Gastrocnemius medialis (tissue), 4 donors: ENCODE measurements around the gene GMEB2. TPM values are rescaled to one million over a fixed set of nuclear protein-coding genes. Genes with fewer than 3 reads are reported as not detected.

ENCODE experiments used
- ATAC-seq, 2 donors: fragments of 150-250 bp; one replicate each; pipeline ENCODE4 v1.9.1; 2016
- DNase-seq, 2 donors: peaks; one replicate each; pipeline ENCODE4 v3.0.0-alpha.2; 2019
- H3K27ac ChIP-seq, 4 donors: fragments of 200-600 bp; sonication (generic); 1 replicate in 1 of 4; 2 replicates in 3 of 4; pipeline ENCODE4 v1.5.1; 2016 to 2018; ENCODE audit warnings: mild to moderate bottlenecking in 2 of 4, moderate library complexity in 1 of 4
- H3K27me3 ChIP-seq, 3 donors: fragments of 200-600 bp; sonication (generic) in 2 of 3; 1 replicate in 1 of 3; 2 replicates in 2 of 3; pipeline versions ENCODE4 v1.5.1 to v1.6.0; 2016 to 2019; ENCODE audit warnings: mild to moderate bottlenecking in 1 of 3, moderate library complexity in 1 of 3
- H3K36me3 ChIP-seq, 2 donors: fragments of 200-600 bp; sonication (generic) in 1 of 2; one replicate each; pipeline ENCODE4 v1.5.1; 2017 to 2018
- H3K4me1 ChIP-seq, 2 donors: fragments of 200-600 bp; sonication (generic) in 1 of 2; one replicate each; pipeline ENCODE4 v1.5.1; 2016 to 2017; ENCODE audit warnings: mild to moderate bottlenecking in 2 of 2
- H3K4me3 ChIP-seq, 4 donors: fragments of 200-600 bp; sonication (generic) in 3 of 4; 1 replicate in 1 of 4; 2 replicates in 3 of 4; pipeline ENCODE4 v1.5.1; 2016 to 2019; ENCODE audit warnings: mild to moderate bottlenecking in 2 of 4
- H3K9me3 ChIP-seq, 3 donors: fragments of 200-600 bp; sonication (generic) in 2 of 3; 1 replicate in 1 of 3; 2 replicates in 2 of 3; pipeline ENCODE4 v1.5.1; 2016 to 2019
- CTCF ChIP-seq, 5 experiments: fragments of 450-650 bp in 3 of 5; fragments of 200-600 bp in 2 of 5; sonication (generic) in 2 of 5; IDR thresholded peaks in 4 of 5; conservative IDR thresholded peaks in 1 of 5; 1 replicate in 4 of 5; 2 replicates in 1 of 5; pipeline ENCODE4 v1.5.1; 2016 to 2019; ENCODE audit warnings: antibody characterized with exemption in 5 of 5, mild to moderate bottlenecking in 3 of 5, moderate library complexity in 3 of 5
- POLR2A ChIP-seq, 2 donors: fragments of 450-650 bp; IDR thresholded peaks; one replicate each; pipeline ENCODE4 v1.6.1; 2017; ENCODE audit warnings: antibody characterized with exemption in 2 of 2, mild to moderate bottlenecking in 2 of 2, moderate library complexity in 2 of 2
- in situ Hi-C, 4 donors: fragments of 200-750 bp; cut with MboI; loops; one replicate each; pipeline versions ENCODE4 v1.15.0 to v1.8.0; 2017; ENCODE audit warnings: low sequenced_read_pairs in 4 of 4
- intact Hi-C: fragments of 100-400 bp; cut with DNase I; formaldehyde crosslinking; loops from one replicate; pipeline ENCODE4 v1.15.1; 2023; ENCODE audit warnings: low total_unique reads
- total RNA-seq, 4 donors: library from RNA; depleted of rRNA; stranded (reverse); fragments of >200 nt; gene quantifications; one replicate each; pipeline versions ENCODE4 v1.1.0 to v1.2.3, GENCODE V29; 2016

GMEB2 gene
- total RNA-seq, 4 donors from 2014 or later: 6.1 to 14.3 (median 6.8) TPM

DNA sequence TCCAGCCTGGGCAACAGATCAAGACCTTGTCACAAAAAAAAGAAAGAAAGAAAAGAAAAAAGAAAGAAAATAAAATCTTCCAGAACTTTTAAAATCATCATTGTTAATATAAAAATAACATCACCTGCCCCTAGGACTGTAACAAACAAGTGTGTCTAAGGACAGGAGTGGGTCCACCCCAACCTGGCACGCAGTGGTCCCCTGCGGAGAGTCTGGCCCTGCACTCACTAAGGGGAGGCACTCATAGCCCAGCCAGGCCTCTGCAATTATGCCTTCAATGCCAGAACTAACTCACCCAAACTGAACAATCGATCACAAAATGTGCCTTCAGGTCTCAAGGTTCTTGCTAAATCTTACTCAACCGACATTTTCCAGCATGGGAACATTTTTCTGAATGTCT, 4.8 kb downstream of the GMEB2 start:
- Histone ChIP-seq H3K9me3 (no peaks in the 10 kb centered on the region), H3K27ac (no peak overlapping the region), H3K27me3 (no peaks in the 10 kb centered on the region), H3K4me1 (peaks cover 5 to 7% of the 10 kb centered on the region in 2 donors), H3K36me3 (peaks cover 0 to 21% of the 10 kb centered on the region in 2 donors), H3K4me3 (no peak overlapping the region)
- in situ Hi-C loops: no loop called here
- no peak for TF ChIP-seq POLR2A (IDR thresholded peaks at IDR 0.05)
- TF ChIP-seq CTCF (IDR thresholded peaks at IDR 0.05 in 4 of 5, conservative IDR thresholded peaks at IDR 0.05 in 1 of 5): no peak
- ATAC-seq (no peak), DNase-seq (no peak)
- intact Hi-C loops: loop anchor here (10.0 kb wide), 2 partner anchors 243 to 443 kb away; partner anchors contain the start of genes ABHD16B, TCEA2 and TPD52L2

GRCh38 chr20:63620991-63621390, 5.9 kb downstream of the GMEB2 start:
- H3K27me3 ChIP-seq: no peaks in the 10 kb centered on the region
- H3K36me3 ChIP-seq: peaks cover 0 to 29% of the 10 kb centered on the region in 2 donors
- no peak for DNase-seq
- no peak overlapping the region for H3K4me3 ChIP-seq
- no peak for TF ChIP-seq POLR2A (IDR thresholded peaks at IDR 0.05)
- TF ChIP-seq CTCF (IDR thresholded peaks at IDR 0.05 in 4 of 5, conservative IDR thresholded peaks at IDR 0.05 in 1 of 5): no peak
- no peak for ATAC-seq
- in situ Hi-C loops: no loop called here
- intact Hi-C loops: loop anchor here (10.0 kb wide), 2 partner anchors 244 to 444 kb away; partner anchors contain the start of genes ABHD16B, TCEA2 and TPD52L2
- no peaks in the 10 kb centered on the region for H3K9me3 ChIP-seq
- H3K27ac ChIP-seq: no peak overlapping the region
- H3K4me1 ChIP-seq: peaks cover 5 to 6% of the 10 kb centered on the region in 2 donors

DNA sequence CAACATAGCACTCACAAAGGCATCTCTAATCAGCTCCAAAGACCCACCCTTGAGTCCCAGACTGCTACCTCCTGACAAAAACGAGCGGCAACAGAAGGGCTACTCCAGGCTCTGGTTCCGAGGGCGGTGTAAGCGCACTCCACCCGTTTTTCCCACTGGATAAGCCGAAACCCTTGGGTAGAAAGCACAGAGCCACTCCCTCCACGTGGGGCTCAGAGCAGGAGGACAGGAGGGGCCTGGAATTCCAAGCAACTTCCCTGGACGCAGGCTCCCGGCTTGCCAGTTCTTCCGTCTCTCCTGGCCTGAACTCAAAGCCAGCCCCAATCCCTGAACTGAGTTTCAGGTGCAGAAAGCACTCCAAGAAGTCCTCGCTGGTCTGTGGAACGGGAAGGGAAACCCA, 7.4 kb downstream of the GMEB2 start:
- H3K9me3 ChIP-seq: no peaks in the 10 kb centered on the region
- in situ Hi-C loops: no loop called here
- TF ChIP-seq CTCF (IDR thresholded peaks at IDR 0.05 in 4 of 5, conservative IDR thresholded peaks at IDR 0.05 in 1 of 5) (no peak), POLR2A (IDR thresholded peaks at IDR 0.05) (no peak)
- H3K27me3 ChIP-seq: no peaks in the 10 kb centered on the region
- peaks cover 0 to 41% of the 10 kb centered on the region in 2 donors for H3K36me3 ChIP-seq
- no peaks in the 10 kb centered on the region for H3K4me1 ChIP-seq
- DNase-seq: no peak
- H3K27ac ChIP-seq: no peak overlapping the region
- intact Hi-C loops: no loop called here
- no peak for ATAC-seq
- H3K4me3 ChIP-seq: no peak overlapping the region

- no peak for TF ChIP-seq CTCF (IDR thresholded peaks at IDR 0.05 in 4 of 5, conservative IDR thresholded peaks at IDR 0.05 in 1 of 5)
- no peak for TF ChIP-seq POLR2A (IDR thresholded peaks at IDR 0.05)
- intact Hi-C loops: no loop called here
- H3K4me3 ChIP-seq: no peak overlapping the region
- H3K27ac ChIP-seq: no peak overlapping the region
- no peaks in the 10 kb centered on the region for H3K27me3 ChIP-seq
- DNase-seq: no peak
- H3K4me1 ChIP-seq: no peaks in the 10 kb centered on the region
- H3K9me3 ChIP-seq: no peaks in the 10 kb centered on the region
- no peak for ATAC-seq
- peaks cover 0 to 41% of the 10 kb centered on the region in 2 donors for H3K36me3 ChIP-seq
- in situ Hi-C loops: no loop called here
Measured at GRCh38 chr20:63619086-63619485, 7.8 kb downstream of the GMEB2 start.
